ENCODE measurements around the gene OR2T4. TPM values are rescaled to one million over a fixed set of nuclear protein-coding genes. Genes with fewer than 3 reads are reported as not detected.

The OR2T4 gene
- polyA plus RNA-seq, 2 of the 4 experiments (the other 2 are of a cell fraction) = not detected

DNA sequence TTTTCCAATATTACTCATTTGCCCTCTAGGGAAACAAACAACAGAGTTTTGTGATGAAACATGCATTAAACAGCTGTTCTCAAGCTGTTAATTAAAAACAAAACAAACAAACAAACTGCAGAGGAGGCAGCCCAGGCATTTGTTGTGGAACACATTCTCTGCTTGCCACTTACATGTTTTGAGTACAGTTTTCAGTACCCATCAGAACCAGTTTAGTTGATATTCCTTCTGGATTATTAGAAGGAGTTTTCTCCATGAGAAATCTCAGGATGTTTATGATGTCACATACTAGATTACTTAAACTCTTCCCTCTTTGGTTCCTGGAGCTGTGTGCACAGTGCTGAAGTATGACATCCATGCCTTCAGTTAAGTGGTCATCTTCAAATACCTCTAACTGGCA is 14.0 kb downstream of the OR2T4 start, which contains the start of gene OR2T6 (continued):
- TF ChIP-seq RFX5 (IDR thresholded peaks at IDR 0.05) (no peak), JUN (IDR thresholded peaks at IDR 0.05) (no peak), HEYL (CRISPR knock-in tag; IDR thresholded peaks at IDR 0.05) (no peak), RNF2 (IDR thresholded peaks at IDR 0.05; ENCODE audit: borderline replicate concordance, low read depth) (no peak), ZFP36 (IDR thresholded peaks at IDR 0.05; ENCODE audit: borderline replicate concordance, partially characterized antibody) (no peak)
- TF ChIP-seq, protein P1, sequence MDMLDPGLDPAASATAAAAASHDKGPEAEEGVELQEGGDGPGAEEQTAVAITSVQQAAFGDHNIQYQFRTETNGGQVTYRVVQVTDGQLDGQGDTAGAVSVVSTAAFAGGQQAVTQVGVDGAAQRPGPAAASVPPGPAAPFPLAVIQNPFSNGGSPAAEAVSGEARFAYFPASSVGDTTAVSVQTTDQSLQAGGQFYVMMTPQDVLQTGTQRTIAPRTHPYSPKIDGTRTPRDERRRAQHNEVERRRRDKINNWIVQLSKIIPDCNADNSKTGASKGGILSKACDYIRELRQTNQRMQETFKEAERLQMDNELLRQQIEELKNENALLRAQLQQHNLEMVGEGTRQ (IDR thresholded peaks at IDR 0.05) = no peak

DNA sequence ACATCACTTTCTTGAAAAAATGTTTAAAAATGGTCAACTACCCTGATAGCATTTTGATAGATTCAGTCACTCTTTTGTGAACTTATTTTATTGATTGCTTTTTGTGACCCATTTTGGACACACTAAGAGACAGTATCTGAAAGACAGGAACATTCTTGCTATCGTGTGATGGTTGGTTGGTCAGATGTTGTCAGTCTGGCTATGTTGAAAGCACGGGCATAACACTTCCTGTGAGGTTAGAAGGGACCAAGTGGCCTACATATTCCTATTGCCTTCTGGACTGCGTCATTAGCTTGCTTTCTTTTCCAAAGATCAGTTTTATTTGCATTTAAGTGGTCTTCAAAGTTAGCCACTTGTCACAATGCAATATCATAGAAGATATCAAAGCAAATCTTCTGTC is 15.5 kb downstream of the OR2T4 start:
- FAIRE-seq = no peak
- CTCF ChIA-PET = no interaction called here
- Histone ChIP-seq H3K4me2 (no peak overlapping the region), H3K4me1 (no peaks in the 10 kb centered on the region), H3K27ac (no peak overlapping the region), H3K9me3 (peaks cover 2% of the 10 kb centered on the region; the same call in 1 of the 3 replicates), H3K4me3 (no peak overlapping the region)
- POLR2A ChIA-PET = no interaction called here
- no peak for ATAC-seq
- DNase-seq (ENCODE audit: low read depth in 1 of 2, low spot score in 1 of 2) = no peak
- TF ChIP-seq, protein P1 (IDR thresholded peaks at IDR 0.05) = no peak
- TF ChIP-seq POLR2A (IDR thresholded peaks at IDR 0.05; ENCODE audit: low read length) = no peak
- TF ChIP-seq CBX2 (IDR thresholded peaks at IDR 0.05; ENCODE audit: borderline replicate concordance, low read depth) = no peak
- TF ChIP-seq FOXS1 (CRISPR knock-in tag; IDR thresholded peaks at IDR 0.05) = no peak
- no peak for TF ChIP-seq HOXA7 (CRISPR knock-in tag; IDR thresholded peaks at IDR 0.05)
- under 1% methylated on average over 3 of the region's 3 CpGs for WGBS (ENCODE audit: missing lambda C conversion rate)

DNA sequence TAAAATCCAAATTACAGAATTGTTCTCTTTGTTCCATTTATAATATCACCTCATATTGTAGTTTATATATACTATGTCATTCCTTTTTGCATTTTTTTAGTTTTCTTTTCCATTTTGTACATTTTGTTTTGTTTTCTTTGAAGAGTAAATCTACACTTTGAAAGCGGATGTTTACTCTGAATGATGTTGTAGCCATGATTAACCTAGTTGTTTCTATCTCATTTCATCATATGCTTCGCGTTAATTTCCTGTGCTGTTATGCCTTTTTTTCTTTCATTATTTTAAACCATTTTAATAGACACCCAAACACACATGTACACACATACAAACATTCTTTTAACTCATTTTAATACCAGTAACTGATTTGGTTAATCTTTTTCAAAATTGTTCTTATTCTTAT is 19.4 kb downstream of the OR2T4 start:
- DNase-seq (ENCODE audit: low read depth in 1 of 2, low spot score in 1 of 2) = no peak
- Histone ChIP-seq H3K4me3 (no peak overlapping the region), H3K4me1 (no peaks in the 10 kb centered on the region), H3K9me3 (no peaks in the 10 kb centered on the region), H3K27ac (no peak overlapping the region), H3K4me2 (no peak overlapping the region)
- ATAC-seq = no peak
- no peak for FAIRE-seq
- WGBS (ENCODE audit: missing lambda C conversion rate) = 0% methylated on average over 3 of the region's 3 CpGs
- ChIA-PET CTCF (no interaction called here), POLR2A (no interaction called here)
- no peak for TF ChIP-seq NFE2L2 (conservative IDR thresholded peaks at IDR 0.05; ENCODE audit: low read length)
- no peak for TF ChIP-seq MAFK (IDR thresholded peaks at IDR 0.05; ENCODE audit: partially characterized antibody)
- TF ChIP-seq HOXB13 (CRISPR knock-in tag; IDR thresholded peaks at IDR 0.05; ENCODE audit: low read depth) = no peak
- no peak for TF ChIP-seq BHLHE40 (IDR thresholded peaks at IDR 0.05; ENCODE audit: low read depth, low read length)
- TF ChIP-seq, protein P1 (IDR thresholded peaks at IDR 0.05) = no peak

DNA sequence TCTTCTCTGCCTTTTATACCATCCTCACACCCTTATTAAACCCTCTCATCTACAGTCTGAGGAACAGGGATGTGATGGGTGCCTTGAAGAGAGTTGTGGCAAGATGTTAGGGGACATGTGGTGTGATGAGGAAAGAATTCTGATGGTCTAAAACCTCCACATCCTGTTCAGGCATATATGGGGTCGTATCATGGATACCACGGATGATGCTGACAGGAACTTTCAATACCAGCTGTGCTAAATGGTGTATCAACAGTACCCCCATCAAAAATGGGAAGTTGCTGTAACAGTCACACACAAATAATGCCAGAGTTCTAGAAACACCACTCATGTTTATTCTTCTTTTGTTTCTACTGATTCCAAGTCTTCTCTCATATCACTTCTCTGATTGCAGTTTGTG is 27.0 kb downstream of the OR2T4 start:
- ChIA-PET POLR2A (no interaction called here), CTCF (no interaction called here)
- DNase-seq (ENCODE audit: low read depth in 1 of 2, low spot score in 1 of 2) (no peak), FAIRE-seq (no peak), ATAC-seq (no peak)
- WGBS (ENCODE audit: missing lambda C conversion rate) = 2% methylated on average over 2 of the region's 2 CpGs
- no peak overlapping the region for H3K4me3 ChIP-seq
- no peak overlapping the region for H3K4me2 ChIP-seq
- H3K27ac ChIP-seq = no peak overlapping the region
- H3K4me1 ChIP-seq = no peaks in the 10 kb centered on the region
- H3K9me3 ChIP-seq = no peaks in the 10 kb centered on the region
- TF ChIP-seq, protein P2, sequence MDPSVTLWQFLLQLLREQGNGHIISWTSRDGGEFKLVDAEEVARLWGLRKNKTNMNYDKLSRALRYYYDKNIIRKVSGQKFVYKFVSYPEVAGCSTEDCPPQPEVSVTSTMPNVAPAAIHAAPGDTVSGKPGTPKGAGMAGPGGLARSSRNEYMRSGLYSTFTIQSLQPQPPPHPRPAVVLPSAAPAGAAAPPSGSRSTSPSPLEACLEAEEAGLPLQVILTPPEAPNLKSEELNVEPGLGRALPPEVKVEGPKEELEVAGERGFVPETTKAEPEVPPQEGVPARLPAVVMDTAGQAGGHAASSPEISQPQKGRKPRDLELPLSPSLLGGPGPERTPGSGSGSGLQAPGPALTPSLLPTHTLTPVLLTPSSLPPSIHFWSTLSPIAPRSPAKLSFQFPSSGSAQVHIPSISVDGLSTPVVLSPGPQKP (IDR thresholded peaks at IDR 0.05; ENCODE audit: low read depth, low read length) = no peak
- TF ChIP-seq SMC3 (IDR thresholded peaks at IDR 0.05) (no peak), TP53 (CRISPR knock-in tag; IDR thresholded peaks at IDR 0.05) (no peak)

Data from A549 (cell line).